HEK293T (cell line): ENCODE results near the gene NPTXR.

Source experiments
- CTCF ChIA-PET: fragments of 350-600 bp; formaldehyde crosslinking; extraction: SDS; loops from one replicate; lab custom pipeline; 2021; ENCODE audit warnings: antibody characterized with exemption, inconsistent platforms; lab: Yijun Ruan, JAX
- POLR2A ChIA-PET: fragments of 350-600 bp; formaldehyde crosslinking; extraction: SDS; loops from one replicate; lab custom pipeline; 2020; ENCODE audit warnings: antibody characterized with exemption, inconsistent platforms; lab: Yijun Ruan, JAX
- DNase-seq: peaks from one replicate; pipeline ENCODE4 v3.0.0; 2012; ENCODE audit warnings: mixed read lengths; ENCODE audit errors: extremely low spot score
- ARNT ChIP-seq: fragments of 450-650 bp; IDR thresholded peaks from 2 replicates; pipeline ENCODE4 v1.6.1; 2017; ENCODE audit warnings: mild to moderate bottlenecking
- BHLHE40 ChIP-seq: fragments of 450-650 bp; IDR thresholded peaks from 2 replicates; pipeline ENCODE4 v1.6.1; 2016; ENCODE audit warnings: mild to moderate bottlenecking, moderate library complexity, borderline replicate concordance
- CTBP1 ChIP-seq: fragments of 450-650 bp; IDR thresholded peaks from 2 replicates; pipeline ENCODE4 v1.6.1; 2016; ENCODE audit warnings: borderline replicate concordance
- ELF4 ChIP-seq: fragments of 450-650 bp; IDR thresholded peaks from 2 replicates; pipeline ENCODE4 v1.6.1; 2017; ENCODE audit warnings: antibody characterized with exemption
- FOXA1 ChIP-seq: fragments of 450-650 bp; IDR thresholded peaks from 2 replicates; pipeline ENCODE4 v1.6.1; 2016; ENCODE audit warnings: mild to moderate bottlenecking
- FOXK2 ChIP-seq: fragments of 450-650 bp; IDR thresholded peaks from 2 replicates; pipeline ENCODE4 v1.6.1; 2016; ENCODE audit warnings: mild to moderate bottlenecking
- FOXM1 ChIP-seq: fragments of 450-650 bp; IDR thresholded peaks from 2 replicates; pipeline ENCODE4 v1.6.1; 2017; ENCODE audit warnings: mild to moderate bottlenecking, borderline replicate concordance
- HDGF ChIP-seq: fragments of 450-650 bp; IDR thresholded peaks from 2 replicates; pipeline ENCODE4 v1.6.1; 2017; ENCODE audit warnings: antibody characterized with exemption, borderline replicate concordance
- L3MBTL2 ChIP-seq: fragments of 450-650 bp; conservative IDR thresholded peaks from 2 replicates; pipeline ENCODE4 v1.6.1; 2016; ENCODE audit warnings: mild to moderate bottlenecking
- LEF1 ChIP-seq: fragments of 450-650 bp; IDR thresholded peaks from 2 replicates; pipeline ENCODE4 v1.6.1; 2017; ENCODE audit warnings: mild to moderate bottlenecking, borderline replicate concordance
- NFRKB ChIP-seq: fragments of 450-650 bp; IDR thresholded peaks from 2 replicates; pipeline ENCODE4 v1.6.1; 2016; ENCODE audit warnings: mild to moderate bottlenecking, moderate library complexity
- SP1 ChIP-seq: fragments of 450-650 bp; IDR thresholded peaks from 2 replicates; pipeline ENCODE4 v1.6.1; 2017
- SUZ12 ChIP-seq: fragments of 450-650 bp; IDR thresholded peaks from 2 replicates; pipeline ENCODE4 v1.6.1; 2016; ENCODE audit warnings: mild to moderate bottlenecking
- TARDBP ChIP-seq: fragments of 450-650 bp; IDR thresholded peaks from 2 replicates; pipeline ENCODE4 v1.6.1; 2016
- ZNF384 ChIP-seq: fragments of 450-650 bp; IDR thresholded peaks from 2 replicates; pipeline ENCODE4 v1.6.1; 2016
- TF ChIP-seq, protein P1 (sequence below): fragments of 450-650 bp; IDR thresholded peaks from 2 replicates; pipeline ENCODE4 v1.6.1; 2016

The NPTXR gene

DNA sequence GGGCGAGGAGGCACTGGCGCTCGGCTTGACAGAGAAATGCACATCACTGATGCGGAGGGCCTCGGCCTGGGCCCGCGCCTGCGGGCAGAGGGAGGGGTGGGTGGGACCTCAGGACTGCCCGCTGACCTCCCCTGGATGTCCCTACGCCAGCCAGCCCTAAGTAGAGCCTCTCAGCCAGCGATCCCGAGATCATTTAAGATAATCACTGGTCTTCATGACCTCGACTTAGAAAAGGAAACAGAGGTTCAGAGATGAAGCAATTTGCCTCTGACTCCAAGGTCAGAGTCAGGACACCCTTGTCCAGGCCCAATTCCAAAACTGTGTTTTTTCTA lies 23.3 kb upstream of the NPTXR start:
- POLR2A ChIA-PET = no interaction called here
- no peak for DNase-seq
- TF ChIP-seq BHLHE40 = no peak
- no peak for TF ChIP-seq L3MBTL2
- CTCF ChIA-PET = no interaction called here

DNA sequence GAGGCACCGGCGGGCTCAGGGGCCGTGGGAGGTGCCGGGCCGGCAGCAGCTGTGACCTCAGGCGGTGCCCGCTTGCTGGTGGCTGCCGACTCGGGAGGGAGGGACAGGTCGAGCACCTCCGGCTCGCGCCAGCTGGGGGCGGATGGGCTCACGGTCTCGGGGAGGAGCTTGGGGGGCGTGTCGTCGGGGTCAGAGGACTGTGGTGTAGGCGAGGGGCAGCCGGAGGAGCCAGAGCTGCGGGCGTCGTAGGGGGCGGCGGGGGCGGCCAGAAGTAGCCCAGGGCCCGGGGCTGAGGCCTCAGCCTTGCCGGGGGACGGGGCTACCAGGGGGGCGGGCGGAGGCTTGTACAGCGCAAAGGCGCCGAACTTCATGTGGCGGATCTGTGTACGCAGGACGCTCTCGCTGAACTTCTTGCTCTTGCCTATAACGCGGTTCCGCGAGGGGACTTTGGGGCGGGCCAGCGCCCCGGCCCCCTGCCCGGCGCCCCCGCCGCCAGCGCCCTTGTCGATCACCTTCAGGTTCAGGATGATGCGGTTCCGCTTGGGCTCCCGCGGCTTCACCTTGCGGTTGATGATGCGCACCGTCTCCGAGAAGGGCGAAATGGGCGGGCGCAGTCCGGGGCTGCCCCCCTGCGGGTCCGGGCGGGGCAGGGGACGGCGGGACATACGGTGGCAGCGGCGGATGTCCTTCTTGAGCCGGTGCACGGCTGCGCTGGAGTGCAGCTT lies 22.7 kb upstream of the NPTXR start:
- no peak for DNase-seq
- POLR2A ChIA-PET = interaction anchor here (0.5 kb wide), 1 partner anchor 247 kb away, joined by 4 read pairs; no protein-coding TSS in a partner anchor
- CTCF ChIA-PET = no interaction called here
- TF ChIP-seq ZNF384 = no peak
- no peak for TF ChIP-seq FOXA1
- no peak for TF ChIP-seq SUZ12
- no peak for TF ChIP-seq BHLHE40
- TF ChIP-seq CTBP1 = no peak
- TF ChIP-seq ARNT = no peak
- no peak for TF ChIP-seq NFRKB
- no peak for TF ChIP-seq FOXK2
- no peak for TF ChIP-seq HDGF
- no peak for TF ChIP-seq SP1
- no peak for TF ChIP-seq L3MBTL2
- no peak for TF ChIP-seq FOXM1
- TF ChIP-seq, protein P1, sequence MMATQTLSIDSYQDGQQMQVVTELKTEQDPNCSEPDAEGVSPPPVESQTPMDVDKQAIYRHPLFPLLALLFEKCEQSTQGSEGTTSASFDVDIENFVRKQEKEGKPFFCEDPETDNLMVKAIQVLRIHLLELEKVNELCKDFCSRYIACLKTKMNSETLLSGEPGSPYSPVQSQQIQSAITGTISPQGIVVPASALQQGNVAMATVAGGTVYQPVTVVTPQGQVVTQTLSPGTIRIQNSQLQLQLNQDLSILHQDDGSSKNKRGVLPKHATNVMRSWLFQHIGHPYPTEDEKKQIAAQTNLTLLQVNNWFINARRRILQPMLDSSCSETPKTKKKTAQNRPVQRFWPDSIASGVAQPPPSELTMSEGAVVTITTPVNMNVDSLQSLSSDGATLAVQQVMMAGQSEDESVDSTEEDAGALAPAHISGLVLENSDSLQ = no peak
- no peak for TF ChIP-seq LEF1
- TF ChIP-seq TARDBP = no peak
- TF ChIP-seq ELF4 = no peak

- no peak for TF ChIP-seq L3MBTL2
- TF ChIP-seq, protein P1 = no peak
- no peak for TF ChIP-seq TARDBP
- no peak for TF ChIP-seq NFRKB
- TF ChIP-seq ARNT = no peak
- TF ChIP-seq BHLHE40 = no peak
- TF ChIP-seq FOXK2 = no peak
- no peak for TF ChIP-seq SUZ12
- no peak for TF ChIP-seq SP1
- no peak for TF ChIP-seq FOXA1
- POLR2A ChIA-PET = interaction anchor here (0.5 kb wide), 1 partner anchor 248 kb away, joined by 4 read pairs; no protein-coding TSS in a partner anchor
- no peak for DNase-seq
- CTCF ChIA-PET = no interaction called here
These were observed 22.2 kb upstream of the NPTXR start for GRCh38 chr22:38866024-38866398.

DNA sequence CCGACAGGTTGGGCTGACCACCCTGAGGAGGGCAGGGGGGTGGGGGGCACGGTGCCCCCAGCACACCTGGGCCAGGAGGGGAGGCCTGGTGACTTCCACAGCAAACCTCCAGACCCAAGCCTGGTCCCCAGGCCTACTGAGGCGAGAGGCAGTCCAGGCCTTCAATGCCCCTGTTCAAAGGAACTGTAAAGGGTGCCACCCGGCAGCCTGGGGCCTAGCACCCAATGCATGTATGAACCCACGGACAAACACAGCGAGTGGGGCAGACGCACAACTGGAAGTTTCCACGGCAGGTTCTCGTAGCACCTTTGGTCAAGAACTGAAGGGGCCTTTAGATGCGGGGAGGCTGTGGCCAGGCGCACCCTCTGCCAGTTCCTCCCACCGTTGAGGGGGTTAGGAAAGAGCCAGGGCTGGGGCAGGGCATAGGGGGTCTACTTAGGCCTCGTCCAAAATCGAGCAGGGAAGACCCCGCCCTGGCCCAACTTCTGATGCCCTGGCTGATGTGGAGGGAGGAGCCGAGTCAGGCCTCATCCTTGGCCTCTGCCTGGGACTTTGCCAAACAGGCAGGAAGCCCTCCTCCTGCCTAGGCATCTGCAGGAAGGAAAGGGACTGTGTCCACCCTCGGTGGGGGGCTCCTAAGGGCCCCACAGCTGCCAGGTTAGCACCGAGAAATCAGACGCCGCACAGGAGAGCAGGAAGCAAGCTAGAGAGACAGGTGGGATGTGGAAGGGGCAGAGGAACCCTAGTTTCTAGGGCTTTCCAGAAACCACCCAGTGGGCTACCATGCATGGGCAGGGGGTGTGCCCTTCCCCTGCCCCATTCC lies 21.6 kb upstream of the NPTXR start:
- no peak for TF ChIP-seq CTBP1
- no peak for TF ChIP-seq ELF4
- TF ChIP-seq L3MBTL2 = no peak
- TF ChIP-seq, protein P1 = no peak
- no peak for TF ChIP-seq FOXA1
- no peak for TF ChIP-seq ZNF384
- no peak for TF ChIP-seq NFRKB
- TF ChIP-seq SUZ12 = no peak
- TF ChIP-seq BHLHE40 = no peak
- TF ChIP-seq FOXK2 = no peak
- TF ChIP-seq TARDBP = no peak
- no peak for TF ChIP-seq SP1
- no peak for TF ChIP-seq ARNT
- no peak for TF ChIP-seq HDGF
- no peak for TF ChIP-seq FOXM1
- TF ChIP-seq LEF1 = no peak
- CTCF ChIA-PET = no interaction called here
- POLR2A ChIA-PET = interaction anchor here (0.5 to 1.4 kb wide), 3 partner anchors 29 to 248 kb away, joined by 3 to 4 read pairs (median 4); no protein-coding TSS in a partner anchor
- no peak for DNase-seq

DNA sequence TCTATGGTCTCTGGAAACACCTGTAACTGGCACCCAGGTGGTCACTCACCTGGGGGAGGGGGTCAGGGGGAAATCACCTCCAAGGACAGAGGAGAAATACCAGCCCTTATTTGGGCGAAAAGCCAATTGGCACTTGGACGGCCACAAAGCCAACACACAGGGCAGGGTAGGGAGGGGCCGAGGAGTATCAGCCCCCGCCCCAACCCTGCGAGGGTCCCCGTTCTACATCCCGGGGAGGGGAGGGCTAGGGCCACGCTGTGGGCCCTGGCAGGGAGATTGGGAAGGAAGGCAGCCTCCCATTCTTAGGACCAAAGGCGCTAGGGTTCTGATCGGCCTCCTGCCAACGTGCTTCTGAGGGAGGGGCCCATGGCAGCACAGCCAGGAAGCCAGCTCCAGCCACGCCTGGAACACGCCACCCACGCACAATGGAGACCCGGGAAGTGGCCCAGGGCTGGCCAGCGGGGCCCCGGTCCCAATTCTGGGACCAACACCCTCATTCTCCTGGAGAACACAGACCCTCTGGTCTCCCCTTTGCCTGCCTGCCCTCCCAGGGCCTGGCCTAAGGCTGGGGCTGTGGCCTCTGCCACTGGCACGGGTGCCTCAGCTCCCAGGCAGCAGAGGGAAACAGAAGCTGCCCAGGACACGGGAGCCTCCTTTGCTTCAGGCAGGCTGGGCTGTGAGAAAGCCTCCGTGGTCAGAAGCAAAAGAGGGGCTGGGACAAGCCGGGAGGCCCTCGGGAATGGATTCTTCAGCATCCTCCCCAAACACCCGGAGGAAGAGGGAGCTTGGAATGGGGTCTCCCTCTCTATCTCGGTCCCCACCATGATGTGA lies 20.7 kb upstream of the NPTXR start:
- TF ChIP-seq FOXK2 (no peak), ELF4 (no peak), L3MBTL2 (no peak), NFRKB (no peak), SUZ12 (no peak), SP1 (no peak), ARNT (no peak), BHLHE40 (no peak), LEF1 (no peak), ZNF384 (no peak), CTBP1 (no peak), FOXM1 (no peak), TARDBP (no peak), FOXA1 (no peak), HDGF (no peak)
- TF ChIP-seq, protein P1 = no peak
- ChIA-PET POLR2A (interaction anchor here (0.9 to 1.4 kb wide), 2 partner anchors 29 to 97 kb away, joined by 3 to 4 read pairs; no protein-coding TSS in a partner anchor), CTCF (no interaction called here)
- no peak for DNase-seq
